HG02938 (cell line): ENCODE results near the gene SLC7A8.

Source experiments
- ATAC-seq: cut with Tn5 transposase; IDR thresholded peaks from one replicate; pipeline ENCODE4 v1.9.1; 2021; ENCODE audit warnings: mild to moderate bottlenecking, moderate library complexity; ENCODE audit not compliant: unreplicated experiment

Gene SLC7A8

GRCh38 chr14:23097786-23098185, 85.7 kb downstream of the SLC7A8 start:
- ATAC-seq, result no peak

GRCh38 chr14:23095196-23096108, 88.0 kb downstream of the SLC7A8 start, which contains the start of gene C14orf119:
Gene C14orf119, plus strand, starts transcription at chr14:23095505. Its CDS starts 2,154 bp downstream, at chr14:23097659.
- peak; percentile 92 for ATAC-seq

GRCh38 chr14:23094666-23095195, 88.7 kb downstream of the SLC7A8 start, which contains the start of gene ACIN1:
Gene ACIN1, minus strand, starts transcription at chr14:23095136. Its CDS starts 24 bp downstream, at chr14:23095112.
- peak; percentile 30 for ATAC-seq

GRCh38 chr14:23093991-23094665, 89.3 kb downstream of the SLC7A8 start:
- ATAC-seq, result no peak

- no peak for ATAC-seq
Observed at GRCh38 chr14:23093526-23093925, 89.9 kb downstream of the SLC7A8 start.

- ATAC-seq, result no peak
Observed at GRCh38 chr14:23093104-23093503, 90.4 kb downstream of the SLC7A8 start.

- ATAC-seq, result no peak
Observed at GRCh38 chr14:23091294-23092225, 91.9 kb downstream of the SLC7A8 start.

- no peak for ATAC-seq
Observed at GRCh38 chr14:23090254-23090636, 93.2 kb downstream of the SLC7A8 start.

GRCh38 chr14:23089498-23090253, 93.8 kb downstream of the SLC7A8 start:
- ATAC-seq, result no peak

- no peak for ATAC-seq
Observed at GRCh38 chr14:23086565-23086964, 96.9 kb downstream of the SLC7A8 start.

GRCh38 chr14:23085458-23085857, 98.0 kb downstream of the SLC7A8 start:
- no peak for ATAC-seq

GRCh38 chr14:23080474-23080873, 103.0 kb downstream of the SLC7A8 start:
- ATAC-seq, result no peak

- ATAC-seq, result no peak
Observed at GRCh38 chr14:23079716-23080115, 103.7 kb downstream of the SLC7A8 start.

- ATAC-seq, result no peak
Observed at GRCh38 chr14:23078692-23079116, 104.8 kb downstream of the SLC7A8 start.

GRCh38 chr14:23077962-23078361, 105.5 kb downstream of the SLC7A8 start:
- no peak for ATAC-seq

GRCh38 chr14:23076785-23077408, 106.6 kb downstream of the SLC7A8 start:
- ATAC-seq, result no peak
